Middle frontal gyrus (tissue), 1 donor: ENCODE measurements around the gene SAMM50.

Experiments
- DNase-seq: peaks from one replicate; pipeline ENCODE4 v3.0.0-alpha.2; 2015; ENCODE audit warnings: low spot score; ENCODE audit errors: extremely low spot score

The SAMM50 gene

DNA sequence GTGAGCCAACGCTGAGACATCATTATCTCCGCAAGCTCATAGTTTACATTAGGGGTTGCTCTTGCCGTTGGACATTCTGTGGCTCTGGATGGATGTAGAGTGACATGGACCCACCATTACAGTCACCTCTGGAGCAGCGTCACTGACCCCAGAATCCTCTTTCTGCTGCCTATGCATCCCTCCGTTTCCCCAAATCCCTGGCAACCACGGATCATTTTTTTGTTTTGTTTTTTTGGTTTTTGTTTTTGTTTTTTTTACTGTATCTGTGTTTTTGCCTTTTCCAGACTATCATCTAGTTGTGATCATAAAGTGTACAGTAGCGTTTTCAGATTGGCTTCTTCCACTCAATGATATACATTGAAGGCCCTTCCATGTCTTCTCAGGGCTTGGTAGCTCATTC lies 72.8 kb downstream of the SAMM50 start:
- no peak for DNase-seq

DNA sequence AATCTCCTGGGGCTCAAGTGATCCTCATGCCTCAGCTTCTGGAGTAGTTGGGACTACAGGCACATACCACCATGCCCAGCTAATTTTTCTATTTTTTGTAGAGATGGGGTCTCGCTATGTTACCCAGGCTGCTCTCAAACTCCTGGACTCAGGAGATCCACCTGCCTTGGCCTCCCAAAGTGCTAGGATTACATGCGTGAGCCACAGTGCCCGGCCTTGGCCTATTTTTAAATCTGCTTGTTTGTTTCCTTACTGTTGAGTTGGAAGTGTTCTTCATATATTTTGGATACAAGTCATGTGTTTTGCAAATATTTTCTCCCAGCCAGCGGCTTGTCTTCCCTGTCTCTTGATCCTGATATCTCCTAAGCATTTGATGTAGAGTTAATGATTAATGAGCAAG lies 73.8 kb downstream of the SAMM50 start:
- no peak for DNase-seq

- DNase-seq = no peak
These were observed 74.9 kb downstream of the SAMM50 start for GRCh38 chr22:44030051-44030701.

DNA sequence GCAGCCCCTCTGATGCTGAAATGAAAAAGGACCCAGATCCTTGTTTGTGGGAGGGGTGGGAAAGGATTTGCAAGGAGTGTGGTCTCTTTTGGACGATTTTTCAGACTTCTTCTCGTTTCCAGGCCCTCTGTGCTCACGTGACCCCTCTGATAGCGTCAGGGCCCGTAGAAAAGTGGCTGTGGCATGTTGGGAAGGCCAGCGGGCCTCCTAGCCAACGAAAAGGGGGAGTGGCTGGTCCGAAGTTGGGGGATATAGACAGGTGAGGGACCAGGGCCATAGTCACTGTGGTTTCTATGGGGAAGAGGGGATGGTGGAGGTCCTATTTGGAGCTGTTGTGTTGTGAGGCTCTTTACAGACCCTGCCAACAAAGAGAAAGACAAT lies 75.5 kb downstream of the SAMM50 start:
- no peak for DNase-seq

DNA sequence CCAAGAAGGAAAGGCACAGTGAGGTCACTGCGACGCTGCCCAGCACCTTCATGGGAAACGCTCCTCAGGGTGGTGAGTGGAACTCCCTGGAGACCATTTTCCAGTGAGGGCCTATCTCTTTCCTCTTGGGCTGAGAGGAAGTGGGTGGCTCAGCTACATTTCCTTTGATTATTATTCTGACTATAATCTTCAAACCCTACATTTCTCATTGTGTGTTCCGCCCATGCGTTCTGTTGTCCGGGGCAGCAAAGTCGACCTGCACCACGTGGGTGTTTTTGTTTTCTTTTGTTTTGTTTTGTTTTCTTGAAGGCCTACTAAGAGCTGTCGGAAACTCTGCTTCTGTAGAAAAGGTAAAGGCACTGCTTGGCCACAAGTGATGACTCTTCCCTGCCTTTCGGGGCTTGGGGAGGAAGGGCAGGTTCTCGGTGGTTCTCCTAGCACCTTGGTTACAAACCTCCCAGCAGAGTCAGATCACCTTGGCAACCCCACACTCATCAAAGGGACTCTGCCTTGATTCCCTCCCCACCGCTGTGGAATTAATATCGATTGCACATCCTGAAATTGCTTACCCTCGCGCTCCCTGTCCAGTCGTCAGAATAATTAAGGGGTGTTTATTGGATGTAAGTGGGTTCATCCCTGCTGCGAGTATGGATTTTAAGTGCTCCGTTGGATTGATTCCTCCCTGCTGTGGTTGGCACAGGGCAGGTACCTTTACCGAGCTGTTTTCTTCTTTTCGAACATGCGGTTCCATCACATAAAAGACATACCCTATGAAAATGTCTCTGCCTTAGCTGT lies 76.1 kb downstream of the SAMM50 start:
- DNase-seq = no peak

DNA sequence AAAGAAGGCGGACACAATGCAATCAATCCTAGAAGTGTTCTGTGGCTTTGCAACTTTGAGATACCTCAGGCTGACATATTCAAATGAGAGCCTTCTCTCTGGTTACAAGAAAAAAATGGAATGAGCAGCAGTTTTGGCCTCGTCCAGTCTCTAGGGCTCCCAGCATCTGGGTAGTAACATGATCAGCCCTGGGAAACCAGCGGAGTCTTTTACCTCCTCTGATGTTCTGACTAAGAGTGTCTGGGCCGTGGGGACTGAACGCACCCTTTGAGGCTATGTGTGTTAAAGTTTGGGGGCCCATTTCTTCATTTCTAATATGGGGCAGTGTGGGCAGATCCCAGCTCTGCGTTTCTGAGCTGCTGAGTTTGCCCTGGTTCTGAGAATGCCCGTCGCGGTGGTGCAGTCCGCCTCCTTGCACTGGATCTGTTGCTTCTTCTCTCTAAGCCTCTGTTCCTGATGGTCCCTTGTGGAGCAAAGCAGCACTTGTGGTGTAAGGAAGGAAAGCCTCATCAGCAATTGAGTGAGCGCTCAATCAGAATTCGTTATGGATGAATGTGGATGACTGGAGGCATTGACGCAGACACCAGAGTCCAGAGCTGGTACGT lies 77.0 kb downstream of the SAMM50 start:
- DNase-seq = no peak

- no peak for DNase-seq
These were observed 78.0 kb downstream of the SAMM50 start for GRCh38 chr22:44033287-44033686.

- DNase-seq = no peak
These were observed 78.5 kb downstream of the SAMM50 start for GRCh38 chr22:44033694-44034093.

DNA sequence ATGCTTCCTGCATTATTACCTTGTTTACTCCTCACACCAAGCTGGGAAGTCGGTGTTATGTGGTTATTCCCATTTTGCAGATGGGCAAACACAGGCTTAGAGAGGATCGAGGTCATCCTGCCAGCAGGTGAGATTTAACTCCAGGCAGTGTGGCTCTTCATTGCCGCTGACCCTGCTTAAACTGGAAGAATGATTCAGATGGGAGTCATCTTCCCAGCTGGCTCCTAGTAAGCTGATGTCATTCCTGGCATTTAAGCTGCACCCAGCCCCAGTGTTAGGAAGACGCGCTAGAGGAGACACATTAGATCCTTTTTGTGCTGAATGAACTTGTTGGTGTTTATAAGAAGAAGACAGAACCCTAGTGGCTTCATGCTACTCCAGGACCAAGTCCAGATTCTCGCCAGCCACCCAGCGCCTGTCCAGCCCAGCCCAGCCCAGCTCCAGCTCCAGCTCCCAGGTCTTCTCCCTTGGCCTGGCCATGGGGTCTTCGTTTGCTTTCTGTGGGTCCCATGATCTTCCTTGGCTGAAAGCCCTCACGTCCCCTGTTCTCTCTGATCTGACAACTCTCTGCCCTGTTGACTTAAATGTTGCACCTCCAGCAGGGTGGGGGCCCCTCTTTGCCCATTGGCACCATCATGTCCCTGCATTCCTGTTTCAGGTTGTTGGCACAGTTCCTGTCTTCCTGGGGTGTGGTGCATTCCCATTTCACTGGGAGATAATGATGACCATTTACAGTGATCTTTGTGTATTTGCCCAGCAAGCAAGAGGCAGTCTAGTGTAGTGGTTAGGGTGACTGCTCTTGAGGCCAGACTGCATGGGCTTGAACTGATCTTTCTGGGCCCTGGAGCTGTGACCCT lies 82.5 kb downstream of the SAMM50 start:
- no peak for DNase-seq

GRCh38 chr22:44039566-44040171 lies 84.4 kb downstream of the SAMM50 start:
- DNase-seq = no peak

- DNase-seq = no peak
These were observed 87.3 kb downstream of the SAMM50 start for GRCh38 chr22:44042249-44043218.

DNA sequence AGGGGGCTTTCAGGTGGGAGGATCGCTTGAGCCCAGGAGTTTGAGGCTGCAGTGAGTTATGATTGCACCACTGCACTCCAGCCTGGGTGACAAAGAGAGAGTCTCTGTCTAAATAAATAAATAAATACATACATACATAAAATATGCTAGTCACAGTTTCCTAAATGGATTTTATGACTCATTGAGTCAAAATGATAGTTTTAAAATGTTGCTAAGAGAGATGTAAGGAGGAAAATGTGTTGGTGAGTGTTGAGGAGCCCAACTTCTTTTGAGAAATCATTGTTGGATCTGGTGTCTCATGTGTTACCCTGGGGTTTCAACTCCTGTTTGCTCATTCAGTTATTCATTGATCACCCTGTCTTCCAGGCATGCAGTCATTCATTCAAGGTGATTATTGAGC lies 89.9 kb downstream of the SAMM50 start:
- no peak for DNase-seq
